Epithelial cell of prostate (primary cell): ENCODE results near the gene RAD50.

Source experiments
- DNase-seq: peaks from one replicate; pipeline ENCODE4 v3.0.0-alpha.2; 2011; ENCODE audit warnings: low read depth, low spot score
- H3K27ac ChIP-seq: fragments of 450-650 bp; 2 replicates; pipeline ENCODE4 v1.5.1; 2017; ENCODE audit warnings: mild to moderate bottlenecking

RAD50 gene

DNA sequence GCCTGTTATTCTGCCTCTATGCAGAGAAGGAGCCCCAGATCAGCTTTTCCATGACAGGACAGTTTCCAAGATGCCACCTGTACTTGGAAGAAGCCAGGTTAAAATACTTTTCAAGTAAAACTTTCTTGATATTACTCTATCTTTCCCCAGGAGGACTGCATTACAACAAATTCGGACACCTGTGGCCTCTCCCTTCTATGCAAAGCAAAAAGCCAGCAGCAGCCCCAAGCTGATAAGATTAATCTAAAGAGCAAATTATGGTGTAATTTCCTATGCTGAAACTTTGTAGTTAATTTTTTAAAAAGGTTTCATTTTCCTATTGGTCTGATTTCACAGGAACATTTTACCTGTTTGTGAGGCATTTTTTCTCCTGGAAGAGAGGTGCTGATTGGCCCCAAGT lies 116.7 kb downstream of the RAD50 start:
- no peak for DNase-seq
- no peak overlapping the region for H3K27ac ChIP-seq

GRCh38 chr5:132673939-132674630 lies 117.3 kb downstream of the RAD50 start, which contains the start of gene IL4:
Gene IL4, plus strand, starts transcription at chr5:132673989. Its CDS starts 62 bp downstream, at chr5:132674051.
- peak within 1 kb of the TSS; percentile 88 for H3K27ac ChIP-seq
- no peak for DNase-seq

DNA sequence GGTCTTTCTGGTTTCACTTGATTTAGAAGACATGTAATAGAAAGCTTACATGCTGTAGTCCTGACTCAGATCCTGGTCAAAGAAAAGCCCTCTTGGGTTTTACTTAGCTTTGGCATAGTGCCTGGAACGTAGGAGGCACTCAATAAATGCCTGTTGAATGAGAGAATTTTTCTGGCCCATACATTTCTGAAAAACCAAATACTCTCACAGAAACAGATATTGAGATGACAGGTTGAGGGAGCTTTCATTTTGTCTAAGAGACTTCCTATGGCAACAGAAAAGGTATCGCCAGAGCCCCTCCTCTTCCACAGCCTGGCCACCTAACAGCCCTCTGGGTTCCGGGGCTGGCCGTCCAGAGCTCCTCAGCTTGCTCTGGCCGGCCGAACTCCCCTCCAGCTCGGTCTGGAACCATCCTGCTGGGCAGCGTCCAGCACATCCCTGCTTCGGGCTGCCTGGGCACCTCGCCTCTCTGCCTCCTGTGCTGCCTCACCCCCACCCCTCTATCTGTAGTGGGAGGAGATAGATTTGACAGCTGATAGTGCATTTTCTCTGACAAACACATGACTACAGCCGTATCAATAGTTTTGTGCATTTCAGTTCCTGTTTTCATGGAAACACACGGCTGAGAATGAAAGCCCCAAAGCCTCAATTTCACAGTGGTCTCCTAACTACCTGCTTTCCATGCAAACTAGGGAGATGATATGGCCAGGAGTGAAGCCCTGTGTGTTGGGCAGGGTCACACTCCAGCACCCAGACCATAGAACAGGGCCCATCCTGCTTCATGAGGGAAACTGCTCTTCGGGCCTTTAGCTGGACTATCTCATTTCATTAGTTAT lies 118.1 kb downstream of the RAD50 start:
- peak; percentile 86 for DNase-seq

GRCh38 chr5:132675936-132676689 lies 119.3 kb downstream of the RAD50 start:
- no peak for DNase-seq
- H3K27ac ChIP-seq, result peak overlapping the region; percentile 88

More for the DNA sequence above, 118.1 kb downstream of the RAD50 start:
- peak overlapping the region; percentile 88 for H3K27ac ChIP-seq

GRCh38 chr5:132677191-132677590 lies 120.4 kb downstream of the RAD50 start:
- peak overlapping the region; percentile 38 for H3K27ac ChIP-seq
- DNase-seq, result peak; percentile 39

- DNase-seq, result no peak
These were observed 121.1 kb downstream of the RAD50 start for GRCh38 chr5:132677682-132678400.

DNA sequence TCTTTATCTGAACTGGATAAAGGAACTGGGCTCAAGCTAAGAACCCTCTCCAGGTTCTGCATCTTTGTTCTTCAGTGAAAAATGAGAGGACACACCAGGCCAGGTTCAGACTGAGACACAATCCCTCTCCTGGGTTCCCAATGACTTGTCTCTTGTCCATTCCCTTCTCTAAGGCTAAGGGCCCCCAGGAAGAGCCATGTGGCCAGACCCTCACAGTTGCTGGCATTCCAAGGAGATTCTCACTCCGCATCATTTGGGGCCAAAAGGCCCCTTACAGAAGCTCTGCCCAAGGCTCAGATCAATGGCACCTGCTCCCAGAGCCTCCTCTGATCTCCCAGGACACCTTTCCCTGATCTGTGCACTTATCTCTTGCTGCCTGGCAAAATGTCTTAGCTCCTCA lies 122.0 kb downstream of the RAD50 start:
- DNase-seq, result no peak
- no peak overlapping the region for H3K27ac ChIP-seq

More at GRCh38 chr5:132677682-132678400, 121.1 kb downstream of the RAD50 start:
- H3K27ac ChIP-seq, result no peak overlapping the region

DNA sequence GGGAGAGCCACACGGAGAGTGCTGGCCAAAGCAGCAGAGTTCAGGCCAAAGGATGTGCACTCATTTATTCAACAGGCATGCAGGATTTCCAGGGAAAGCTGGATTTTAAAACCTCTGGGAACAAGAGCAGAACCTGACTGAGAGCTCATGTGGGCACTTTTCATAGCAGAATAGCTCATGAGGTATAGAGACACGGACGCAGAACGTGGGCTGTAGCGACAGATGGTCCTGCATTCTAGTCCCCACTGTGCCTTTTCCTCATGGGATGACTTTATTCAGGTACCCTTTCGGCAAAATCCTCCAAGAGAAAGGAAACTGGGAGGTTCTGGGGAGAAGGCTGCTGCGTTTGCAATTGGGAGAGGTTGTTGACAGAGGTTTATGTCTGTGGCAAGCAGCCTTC lies 122.4 kb downstream of the RAD50 start:
- DNase-seq, result no peak
- H3K27ac ChIP-seq, result no peak overlapping the region

DNA sequence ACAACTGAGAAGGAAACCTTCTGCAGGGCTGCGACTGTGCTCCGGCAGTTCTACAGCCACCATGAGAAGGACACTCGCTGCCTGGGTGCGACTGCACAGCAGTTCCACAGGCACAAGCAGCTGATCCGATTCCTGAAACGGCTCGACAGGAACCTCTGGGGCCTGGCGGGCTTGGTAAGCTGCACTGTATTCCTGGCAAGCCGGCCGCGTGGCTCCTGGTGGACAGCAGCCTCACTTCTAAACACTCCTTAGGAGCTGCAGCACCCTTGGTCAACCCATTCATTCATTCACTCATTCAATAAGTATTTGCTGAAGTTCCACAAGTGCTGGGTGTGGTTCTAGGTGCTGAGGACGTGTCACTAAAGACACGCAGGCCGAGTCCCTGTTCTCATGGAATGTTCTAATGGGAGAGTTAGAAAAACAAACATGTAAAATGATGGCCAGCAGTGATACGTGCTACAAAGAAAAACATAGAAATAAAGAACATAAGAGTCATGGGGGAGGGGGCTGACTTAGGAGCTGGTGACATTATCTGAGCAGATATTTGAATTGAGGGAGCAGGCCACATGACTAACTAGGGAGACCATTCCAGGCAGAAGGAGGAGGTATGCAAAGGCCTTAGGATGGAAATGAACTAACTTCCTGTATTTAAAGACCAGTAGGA lies 123.1 kb downstream of the RAD50 start:
- DNase-seq, result no peak
- peak overlapping the region; percentile 14 for H3K27ac ChIP-seq

DNA sequence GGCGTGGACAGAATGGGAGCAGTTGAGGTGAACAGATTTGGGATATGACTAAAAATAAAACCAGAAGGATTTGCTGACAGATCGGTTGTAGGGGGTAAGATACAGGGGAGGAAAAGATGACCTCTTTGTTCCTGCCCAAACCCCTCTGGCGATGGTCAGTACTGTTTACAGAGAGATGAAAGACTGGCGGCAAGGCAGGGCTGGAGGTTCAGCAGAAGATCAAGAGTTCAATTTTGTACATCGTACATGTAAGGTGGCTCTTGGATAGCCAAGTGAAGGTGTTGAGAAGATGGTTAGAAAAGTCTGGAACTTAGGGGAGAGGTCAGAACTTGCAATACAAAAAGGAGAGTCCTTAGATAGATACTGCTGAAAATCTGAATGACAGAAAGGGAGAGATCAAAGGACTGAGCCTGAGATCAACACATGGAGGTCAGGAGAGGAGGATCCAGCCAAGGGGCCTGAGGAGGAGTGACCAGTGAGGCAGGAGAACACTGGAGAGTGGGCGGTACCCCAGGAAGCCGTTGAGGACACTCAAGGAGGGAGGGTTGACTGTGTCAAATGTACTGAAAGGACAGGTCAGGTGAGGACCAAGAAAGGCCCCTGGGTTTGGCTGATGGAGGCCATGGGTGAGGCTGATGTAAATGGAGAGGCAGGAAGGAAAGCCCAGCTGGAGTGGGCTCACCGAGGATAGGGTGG lies 124.2 kb downstream of the RAD50 start:
- DNase-seq, result no peak
- no peak overlapping the region for H3K27ac ChIP-seq

- H3K27ac ChIP-seq, result no peak overlapping the region
- no peak for DNase-seq
These were observed 124.7 kb downstream of the RAD50 start for GRCh38 chr5:132681476-132681831.

GRCh38 chr5:132681983-132682382 lies 125.2 kb downstream of the RAD50 start:
- no peak for DNase-seq
- no peak overlapping the region for H3K27ac ChIP-seq

- DNase-seq, result no peak
- no peak overlapping the region for H3K27ac ChIP-seq
These were observed 127.7 kb downstream of the RAD50 start for GRCh38 chr5:132684491-132684890.

DNA sequence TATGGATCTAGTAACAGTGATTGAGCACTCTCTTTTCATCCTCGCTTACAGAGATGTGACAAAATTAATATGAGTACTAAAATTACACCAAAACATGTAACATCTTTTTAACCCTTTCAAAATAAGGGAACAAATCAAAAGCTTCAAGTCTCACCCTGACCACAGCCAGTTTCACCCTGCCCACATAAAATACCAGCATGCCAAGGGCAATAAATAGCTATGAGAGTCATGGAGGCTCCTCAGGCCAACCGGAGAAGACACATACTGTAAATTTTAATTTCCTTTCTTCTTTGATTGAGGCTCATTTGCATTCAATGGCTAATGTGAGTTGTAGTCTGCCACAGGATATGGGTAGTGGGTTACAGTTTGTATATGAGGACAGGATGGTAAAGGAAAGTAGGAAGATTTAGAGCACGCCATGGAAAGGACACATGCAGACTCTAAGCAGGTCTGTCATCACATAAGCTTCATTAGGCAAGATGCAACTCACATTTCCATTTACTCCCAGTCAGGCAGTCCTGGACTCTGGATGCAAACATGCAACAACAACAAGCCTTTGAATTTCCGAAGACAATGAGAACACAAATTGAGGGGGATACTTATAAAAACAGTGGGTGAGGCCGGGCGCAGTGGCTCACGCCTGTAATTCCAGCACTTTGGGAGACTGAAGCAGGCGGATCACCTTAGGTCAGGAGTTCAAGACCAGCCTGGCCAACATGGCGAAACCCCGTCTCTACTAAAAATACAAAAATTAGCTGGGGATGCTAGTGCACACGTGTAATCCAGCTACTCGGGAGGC lies 128.3 kb downstream of the RAD50 start:
- DNase-seq, result no peak

GRCh38 chr5:132686193-132686592 lies 129.4 kb downstream of the RAD50 start:
- DNase-seq, result no peak
- no peak overlapping the region for H3K27ac ChIP-seq

More for the DNA sequence above, 128.3 kb downstream of the RAD50 start:
- H3K27ac ChIP-seq, result no peak overlapping the region

- no peak for DNase-seq
- no peak overlapping the region for H3K27ac ChIP-seq
These were observed 131.2 kb downstream of the RAD50 start for GRCh38 chr5:132687995-132688394.

GRCh38 chr5:132688536-132689339 lies 132.0 kb downstream of the RAD50 start:
- no peak for DNase-seq
- H3K27ac ChIP-seq, result no peak overlapping the region
